Measurements from ENCODE around the gene IER5.

DNA sequence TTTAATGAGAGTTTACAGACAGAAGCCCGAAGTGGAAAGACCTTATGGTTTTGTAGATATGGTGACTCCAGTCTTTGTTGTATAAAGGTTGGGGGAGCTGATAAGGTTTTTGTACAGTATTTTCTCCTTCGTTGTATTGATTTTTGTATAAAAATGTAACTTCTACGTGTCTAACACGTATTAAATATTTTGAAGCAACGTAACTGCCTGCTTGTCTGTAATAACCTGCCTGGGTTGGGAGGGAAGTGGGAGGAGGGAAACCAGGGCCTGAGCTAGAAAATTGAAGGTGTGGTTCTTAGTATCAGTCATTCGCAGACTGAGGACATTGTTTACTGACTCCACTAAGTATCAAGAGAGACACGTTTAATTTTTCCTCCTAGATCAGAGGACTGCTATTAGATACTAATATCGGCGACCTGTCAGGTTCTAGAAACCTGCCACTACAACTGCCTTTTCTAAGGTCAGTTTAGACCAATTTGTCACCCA lies 2.2 kb downstream of the IER5 start:
- TF ChIP-seq, protein P1, sequence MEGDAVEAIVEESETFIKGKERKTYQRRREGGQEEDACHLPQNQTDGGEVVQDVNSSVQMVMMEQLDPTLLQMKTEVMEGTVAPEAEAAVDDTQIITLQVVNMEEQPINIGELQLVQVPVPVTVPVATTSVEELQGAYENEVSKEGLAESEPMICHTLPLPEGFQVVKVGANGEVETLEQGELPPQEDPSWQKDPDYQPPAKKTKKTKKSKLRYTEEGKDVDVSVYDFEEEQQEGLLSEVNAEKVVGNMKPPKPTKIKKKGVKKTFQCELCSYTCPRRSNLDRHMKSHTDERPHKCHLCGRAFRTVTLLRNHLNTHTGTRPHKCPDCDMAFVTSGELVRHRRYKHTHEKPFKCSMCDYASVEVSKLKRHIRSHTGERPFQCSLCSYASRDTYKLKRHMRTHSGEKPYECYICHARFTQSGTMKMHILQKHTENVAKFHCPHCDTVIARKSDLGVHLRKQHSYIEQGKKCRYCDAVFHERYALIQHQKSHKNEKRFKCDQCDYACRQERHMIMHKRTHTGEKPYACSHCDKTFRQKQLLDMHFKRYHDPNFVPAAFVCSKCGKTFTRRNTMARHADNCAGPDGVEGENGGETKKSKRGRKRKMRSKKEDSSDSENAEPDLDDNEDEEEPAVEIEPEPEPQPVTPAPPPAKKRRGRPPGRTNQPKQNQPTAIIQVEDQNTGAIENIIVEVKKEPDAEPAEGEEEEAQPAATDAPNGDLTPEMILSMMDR (IDR thresholded peaks at IDR 0.05) = no peak
- TF ChIP-seq EZH2 (IDR thresholded peaks at IDR 0.05; ENCODE audit: borderline replicate concordance, insufficient read depth, low read depth, low read length, poor library complexity, severe bottlenecking) = no peak
